Breast epithelium (tissue), 3 donors: ENCODE data around the gene DDR2.

Source experiments
- CTCF ChIP-seq, 3 donors: fragments of 450-650 bp; IDR thresholded peaks; one replicate each; pipeline ENCODE4 v1.5.1; 2016 to 2017; ENCODE audit warnings: antibody characterized with exemption in 3 of 3, mild to moderate bottlenecking in 3 of 3, moderate library complexity in 3 of 3
- POLR2A ChIP-seq: fragments of 450-650 bp; IDR thresholded peaks from one replicate; pipeline ENCODE4 v1.6.1; 2016; ENCODE audit warnings: antibody characterized with exemption, mild to moderate bottlenecking, moderate library complexity

- TF ChIP-seq CTCF (IDR thresholded peaks at IDR 0.05) (no peak), POLR2A (no peak)
Measured at GRCh38 chr1:162662013-162662412, 29.7 kb downstream of the DDR2 start.
